ENCODE data around the gene SLC2A4RG. TPM values are rescaled to one million over a fixed set of nuclear protein-coding genes. Genes with fewer than 3 reads are reported as not detected.

The SLC2A4RG gene
- polyA plus RNA-seq, 1 experiment, result 26.0 TPM

GRCh38 chr20:63767886-63768285, 28.3 kb downstream of the SLC2A4RG start:
- CTCF ChIA-PET, result interaction anchor here (0.7 kb wide), 1 partner anchor 18 kb away, joined by 5 read pairs; no protein-coding TSS in a partner anchor
- DNase-seq (ENCODE audit: low read depth, low spot score), result no peak

GRCh38 chr20:63768591-63769515, 29.3 kb downstream of the SLC2A4RG start:
- H3K9me3 ChIP-seq (ENCODE audit: control insufficient read depth, insufficient read depth, low read length), result peaks cover 14% of the 10 kb centered on the region; the same call in 1 of the 2 replicates
- no peak for DNase-seq (ENCODE audit: low read depth, low spot score)
- H3K4me3 ChIP-seq (ENCODE audit: low read depth, low read length), result no peak overlapping the region
- CTCF ChIA-PET, result interaction anchor here (0.7 kb wide), 1 partner anchor 17 kb away, joined by 5 read pairs; no protein-coding TSS in a partner anchor
- no peak for TF ChIP-seq CTCF (IDR thresholded peaks at IDR 0.05; ENCODE audit: low read depth, low read length)
- H3K27ac ChIP-seq (ENCODE audit: low read depth, low read length), result no peak overlapping the region
- H3K27me3 ChIP-seq (ENCODE audit: control insufficient read depth, insufficient read depth, low read length), result no peaks in the 10 kb centered on the region
- POLR2A ChIA-PET, result interaction anchor here (0.7 kb wide), 1 partner anchor 72 kb away, joined by 4 read pairs; no protein-coding TSS in a partner anchor

More at GRCh38 chr20:63767886-63768285, 28.3 kb downstream of the SLC2A4RG start:
- POLR2A ChIA-PET, result interaction anchor here (0.6 to 0.7 kb wide), 2 partner anchors 14 to 73 kb away, joined by 4 read pairs; no protein-coding TSS in a partner anchor
- no peak overlapping the region for H3K27ac ChIP-seq (ENCODE audit: low read depth, low read length)
- H3K27me3 ChIP-seq (ENCODE audit: control insufficient read depth, insufficient read depth, low read length), result no peaks in the 10 kb centered on the region
- no peak for TF ChIP-seq CTCF (IDR thresholded peaks at IDR 0.05; ENCODE audit: low read depth, low read length)
- H3K9me3 ChIP-seq (ENCODE audit: control insufficient read depth, insufficient read depth, low read length), result peaks cover 10% of the 10 kb centered on the region; the same call in 1 of the 2 replicates
- H3K4me3 ChIP-seq (ENCODE audit: low read depth, low read length), result no peak overlapping the region

GRCh38 chr20:63769891-63770474, 30.4 kb downstream of the SLC2A4RG start:
- POLR2A ChIA-PET, result no interaction called here
- CTCF ChIA-PET, result no interaction called here
- DNase-seq (ENCODE audit: low read depth, low spot score), result no peak
- no peak for TF ChIP-seq CTCF (IDR thresholded peaks at IDR 0.05; ENCODE audit: low read depth, low read length)
- Histone ChIP-seq H3K27me3 (ENCODE audit: control insufficient read depth, insufficient read depth, low read length) (no peaks in the 10 kb centered on the region), H3K4me3 (ENCODE audit: low read depth, low read length) (no peak overlapping the region), H3K9me3 (ENCODE audit: control insufficient read depth, insufficient read depth, low read length) (peaks cover 14% of the 10 kb centered on the region; the same call in 1 of the 2 replicates), H3K27ac (ENCODE audit: low read depth, low read length) (no peak overlapping the region)

GRCh38 chr20:63771046-63771707, 31.6 kb downstream of the SLC2A4RG start:
- DNase-seq (ENCODE audit: low read depth, low spot score), result no peak
- ChIA-PET POLR2A (no interaction called here), CTCF (no interaction called here)
- TF ChIP-seq CTCF (IDR thresholded peaks at IDR 0.05; ENCODE audit: low read depth, low read length), result no peak
- Histone ChIP-seq H3K27ac (ENCODE audit: low read depth, low read length) (no peak overlapping the region), H3K4me3 (ENCODE audit: low read depth, low read length) (no peak overlapping the region), H3K27me3 (ENCODE audit: control insufficient read depth, insufficient read depth, low read length) (no peaks in the 10 kb centered on the region), H3K9me3 (ENCODE audit: control insufficient read depth, insufficient read depth, low read length) (peaks cover 14% of the 10 kb centered on the region; the same call in 1 of the 2 replicates)

All from AG04450 (cell line).